Activated naive CD4-positive, alpha-beta T cell treated with Interleukin-2 at 50 U/mL for 16 hours (primary cell): ENCODE measurements around the gene ANTXR1.

Source experiments
- DNase-seq: peaks from one replicate; pipeline ENCODE4 v3.0.0-alpha.2; 2020

ANTXR1 gene

DNA sequence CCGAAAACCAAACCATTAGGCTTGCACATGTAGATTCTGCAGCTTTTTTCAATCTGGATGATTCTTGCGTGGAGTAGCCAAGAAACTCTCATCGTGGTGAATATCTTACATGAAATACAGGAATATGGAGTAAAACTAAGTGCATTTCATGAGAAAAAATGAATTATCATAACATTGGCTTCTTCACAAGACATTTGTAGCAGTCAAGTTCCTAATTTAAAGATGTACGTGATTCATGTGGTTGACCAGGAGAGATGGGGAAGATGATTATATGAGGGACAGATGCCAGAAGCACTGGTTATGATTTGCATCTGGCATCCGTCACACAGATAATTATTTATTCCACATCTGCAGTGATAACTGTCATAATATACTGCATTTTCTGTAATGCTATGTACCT is 90.4 kb downstream of the ANTXR1 start:
- DNase-seq: no peak

- DNase-seq: no peak
Observed at GRCh38 chr2:69104261-69104660, 91.3 kb downstream of the ANTXR1 start.

DNA sequence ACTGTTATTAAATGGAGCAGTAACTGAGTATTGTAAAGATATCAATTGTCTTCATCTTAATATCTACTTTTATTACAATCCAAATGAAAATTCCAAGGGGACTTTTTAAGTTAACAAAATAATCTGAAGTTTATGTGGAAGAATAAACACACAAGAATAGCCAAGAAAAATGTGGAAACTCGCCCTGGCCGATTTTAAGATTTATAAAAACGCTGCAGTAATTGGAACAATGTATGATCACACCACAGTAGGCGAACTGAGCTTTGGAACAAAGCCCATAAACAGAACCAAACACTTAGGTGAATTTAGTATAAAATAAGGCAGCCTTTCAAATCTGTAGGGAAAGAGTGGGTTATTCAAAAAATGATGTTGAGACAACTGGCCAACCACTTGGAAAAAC is 96.3 kb downstream of the ANTXR1 start:
- DNase-seq: no peak

GRCh38 chr2:69111076-69111475 is 98.1 kb downstream of the ANTXR1 start:
- DNase-seq: no peak

DNA sequence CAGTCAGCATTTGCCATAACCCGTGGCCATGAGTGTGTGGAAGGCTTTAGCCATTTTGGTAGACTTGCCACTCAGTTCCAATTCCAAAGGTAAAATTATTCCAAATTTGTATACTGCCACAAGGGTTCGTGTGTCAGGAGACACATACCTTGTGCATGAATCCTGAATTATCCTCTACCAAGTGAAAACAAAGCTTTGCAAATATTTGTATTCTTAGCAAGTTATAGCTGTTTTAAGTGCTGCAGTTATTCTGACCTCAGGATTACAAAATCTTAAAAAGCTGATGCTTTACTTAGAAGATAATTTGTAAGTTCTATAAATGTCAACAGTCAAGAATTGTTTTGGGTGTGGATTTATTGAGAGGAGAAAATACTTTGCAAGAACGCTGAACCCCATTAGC is 100.6 kb downstream of the ANTXR1 start:
- DNase-seq: no peak

DNA sequence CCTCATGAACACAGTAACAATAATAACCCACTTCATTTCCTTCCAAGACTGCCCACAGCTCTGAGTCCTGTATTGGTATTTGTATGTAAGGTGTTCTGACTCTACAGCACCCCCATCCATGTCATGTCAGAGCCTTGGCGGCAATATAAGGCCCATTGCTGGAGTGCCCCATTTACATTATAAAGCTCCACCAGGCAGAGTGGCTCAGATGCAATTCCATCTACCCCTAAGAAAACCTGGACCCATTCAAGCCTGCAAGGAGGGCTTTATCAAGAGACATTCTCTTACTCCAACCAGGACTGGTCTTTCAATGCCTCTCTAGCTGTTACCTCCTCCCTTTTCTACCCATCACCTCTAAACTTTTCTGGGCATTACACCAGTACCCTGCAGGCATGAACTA is 101.6 kb downstream of the ANTXR1 start:
- DNase-seq: no peak

DNA sequence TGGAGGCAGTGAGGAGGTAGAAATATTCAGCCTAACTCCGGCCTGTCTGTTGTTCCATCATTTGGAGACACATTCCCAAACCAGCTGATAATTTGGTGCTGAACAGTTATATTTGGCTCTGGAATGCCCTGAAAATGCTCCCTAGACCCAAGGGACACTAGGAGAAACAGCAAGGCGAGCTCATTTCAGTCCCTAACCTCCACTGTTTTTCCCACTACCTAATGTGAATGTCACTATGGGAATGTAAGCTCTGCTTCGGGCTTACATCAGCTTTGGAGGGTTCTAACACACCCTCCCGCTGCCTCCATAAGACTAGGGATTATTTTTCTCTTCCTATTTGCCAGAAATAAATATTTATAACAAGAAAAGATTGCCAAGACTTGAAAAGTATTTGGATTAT is 103.5 kb downstream of the ANTXR1 start:
- DNase-seq: no peak

GRCh38 chr2:69118609-69119008 is 105.6 kb downstream of the ANTXR1 start:
- no peak for DNase-seq

DNA sequence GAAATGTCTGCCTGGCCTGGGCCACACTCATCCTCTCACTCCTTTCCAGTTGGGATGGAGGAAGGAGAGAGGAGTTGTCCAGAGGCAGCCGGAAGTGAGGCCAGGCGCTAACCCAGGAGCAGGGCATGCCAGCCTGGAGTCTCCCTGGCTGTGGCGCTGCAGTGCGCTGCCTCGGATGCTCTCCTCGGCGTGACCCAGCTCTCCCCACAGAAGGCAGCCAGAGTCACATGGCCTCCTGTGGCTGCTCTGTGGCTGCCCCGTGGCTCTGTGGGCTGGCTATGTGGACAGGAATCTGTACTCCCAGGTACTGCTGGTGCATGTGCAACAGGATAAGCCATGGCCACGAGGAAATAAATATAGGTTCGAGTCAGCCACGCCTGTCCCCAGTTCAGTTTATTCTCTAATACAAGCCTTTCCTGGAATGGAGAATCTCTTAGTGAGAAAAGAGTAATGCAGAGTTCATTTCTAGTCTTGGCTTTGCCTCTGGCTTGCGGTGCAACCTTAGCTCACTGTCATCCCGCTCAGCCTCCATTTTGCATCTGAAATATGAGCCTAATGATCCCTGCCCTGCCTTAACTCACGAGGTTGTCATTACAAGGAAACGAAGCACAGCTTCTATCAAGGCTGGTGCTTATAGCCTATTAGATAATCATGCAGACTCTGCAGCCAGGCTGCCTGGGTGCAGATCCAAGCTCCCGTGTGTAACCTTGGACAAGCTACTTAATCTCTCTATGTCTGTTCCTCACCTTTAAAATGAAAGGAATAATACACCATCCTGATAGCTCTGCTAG is 106.3 kb downstream of the ANTXR1 start:
- DNase-seq: no peak

GRCh38 chr2:69122271-69122670 is 109.3 kb downstream of the ANTXR1 start:
- DNase-seq: no peak

GRCh38 chr2:69123182-69123581 is 110.2 kb downstream of the ANTXR1 start:
- DNase-seq: no peak

GRCh38 chr2:69124343-69124742 is 111.4 kb downstream of the ANTXR1 start:
- DNase-seq: no peak

GRCh38 chr2:69125816-69126215 is 112.8 kb downstream of the ANTXR1 start:
- no peak for DNase-seq

DNA sequence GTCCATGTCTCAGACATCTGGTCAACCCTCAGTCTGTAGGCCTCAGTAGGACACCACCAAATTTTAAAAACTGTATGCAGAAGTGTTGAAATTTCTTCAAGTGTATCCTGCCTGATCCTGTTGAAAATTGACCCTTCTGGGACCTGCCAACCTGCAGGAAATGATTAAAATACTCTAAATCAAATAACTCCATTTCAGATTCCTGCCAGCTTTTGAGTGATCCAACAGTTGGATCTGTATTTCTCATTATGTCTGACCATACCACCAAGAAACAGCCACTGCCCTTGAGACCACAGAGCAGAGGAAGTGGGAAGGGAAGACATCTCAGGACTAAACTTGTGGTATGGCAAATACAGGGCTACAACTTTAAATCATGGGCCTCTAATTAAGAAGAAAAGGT is 113.4 kb downstream of the ANTXR1 start:
- DNase-seq: no peak

DNA sequence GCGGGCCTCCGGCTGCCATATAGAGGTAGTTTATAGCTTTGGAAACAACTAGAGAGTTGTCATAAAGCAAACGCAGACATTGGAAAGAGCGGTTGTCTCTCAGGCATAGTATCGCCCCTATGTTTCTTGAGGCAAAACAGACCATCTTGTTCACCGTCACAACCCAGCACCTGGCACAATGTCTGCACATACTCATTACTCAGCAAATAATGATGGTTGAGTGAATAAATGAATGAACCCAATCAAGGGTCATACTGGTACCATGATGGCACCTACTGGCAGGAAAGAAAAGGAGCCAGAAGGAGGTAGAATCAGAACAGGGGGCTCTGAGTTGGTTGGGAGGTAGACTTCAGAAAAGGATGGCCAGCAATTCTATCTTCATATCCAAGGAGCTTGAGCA is 118.5 kb downstream of the ANTXR1 start:
- DNase-seq: no peak

DNA sequence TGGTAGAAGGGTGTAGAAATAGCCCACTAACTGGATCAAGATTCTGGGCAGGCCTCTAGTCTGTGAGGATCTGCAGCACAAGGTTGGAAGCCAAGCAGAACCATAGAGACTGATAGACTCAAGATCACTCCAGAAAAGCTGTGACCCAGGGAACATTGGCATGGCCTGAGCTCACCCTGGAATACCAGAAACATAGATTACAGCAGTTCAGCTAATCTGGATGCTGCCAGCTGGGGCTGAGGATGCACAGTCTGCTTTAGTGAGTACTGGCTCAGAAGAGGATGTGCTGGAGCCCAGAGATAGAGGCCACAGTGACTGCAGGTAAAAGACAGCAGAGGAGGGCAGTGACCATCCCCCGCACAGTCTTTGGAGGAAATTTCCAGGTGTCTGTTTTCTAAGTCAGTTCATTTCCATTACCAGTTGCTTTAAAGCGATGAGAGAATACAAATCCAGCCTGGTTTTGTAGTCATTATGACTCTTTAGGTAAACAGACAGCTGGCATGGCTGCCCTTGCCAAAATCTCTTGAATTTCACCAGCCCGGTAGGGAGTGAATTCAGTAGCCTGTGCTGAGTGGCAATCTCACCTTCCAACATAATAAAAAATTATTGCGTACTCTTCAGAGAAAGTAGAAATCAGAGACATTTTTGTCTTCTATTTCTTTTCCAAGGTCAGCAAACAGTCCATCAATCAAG is 119.2 kb downstream of the ANTXR1 start:
- DNase-seq: no peak

GRCh38 chr2:69132960-69133590 is 120.1 kb downstream of the ANTXR1 start:
- no peak for DNase-seq

GRCh38 chr2:69133898-69134297 is 120.9 kb downstream of the ANTXR1 start:
- no peak for DNase-seq

DNA sequence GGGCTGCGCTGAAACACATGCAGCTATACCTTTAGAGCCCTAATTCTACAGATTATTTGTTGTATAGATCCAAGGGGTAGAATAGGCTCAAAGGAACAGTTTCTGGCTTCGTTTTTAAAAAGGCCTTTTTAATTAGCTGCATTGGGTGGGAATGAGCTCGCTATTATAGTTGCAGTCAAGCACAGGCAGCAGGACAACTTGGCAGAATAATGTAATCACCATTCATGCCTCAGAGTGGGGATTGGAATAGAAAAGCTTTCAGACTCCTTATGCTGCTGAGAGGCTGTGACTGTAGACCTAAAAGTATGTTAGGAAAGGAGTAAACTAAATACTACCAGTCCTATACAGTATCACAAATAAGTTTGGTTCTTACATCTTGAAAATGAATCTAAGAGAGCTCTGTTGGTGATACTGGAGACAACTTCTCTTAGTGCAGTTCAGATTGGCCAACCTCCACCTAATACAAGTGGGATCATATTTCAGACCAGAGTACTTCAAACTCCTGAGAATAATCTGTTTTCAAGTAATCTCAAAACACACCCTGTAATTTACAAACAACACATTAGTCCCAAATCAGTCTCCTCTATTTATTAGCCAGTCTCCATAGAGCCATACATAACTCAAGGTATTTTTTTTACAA is 121.4 kb downstream of the ANTXR1 start:
- no peak for DNase-seq

DNA sequence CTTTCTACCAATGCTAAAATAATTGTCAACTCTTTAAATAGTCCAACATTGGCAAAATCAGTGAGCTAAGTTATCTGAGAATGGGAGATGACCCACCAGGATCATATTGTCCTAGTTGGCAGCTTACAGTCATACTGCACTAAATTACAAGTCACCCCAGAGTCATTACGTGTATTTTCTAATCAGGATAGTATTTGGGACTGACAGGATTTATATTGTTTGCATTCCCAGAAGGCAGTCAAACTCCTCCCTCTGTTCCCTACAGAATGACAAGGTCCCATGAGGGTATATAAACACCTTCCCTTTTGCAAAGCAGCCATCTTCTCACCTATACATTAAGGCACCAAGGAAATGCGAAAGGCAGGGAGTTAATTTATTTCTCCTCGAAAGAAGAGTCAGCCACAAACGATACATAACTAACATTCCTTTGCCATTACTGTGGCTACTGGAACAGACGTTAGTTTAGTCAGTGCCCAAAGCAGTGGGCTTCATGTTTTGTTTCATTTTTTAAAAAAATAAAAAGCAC is 125.3 kb downstream of the ANTXR1 start:
- no peak for DNase-seq

DNA sequence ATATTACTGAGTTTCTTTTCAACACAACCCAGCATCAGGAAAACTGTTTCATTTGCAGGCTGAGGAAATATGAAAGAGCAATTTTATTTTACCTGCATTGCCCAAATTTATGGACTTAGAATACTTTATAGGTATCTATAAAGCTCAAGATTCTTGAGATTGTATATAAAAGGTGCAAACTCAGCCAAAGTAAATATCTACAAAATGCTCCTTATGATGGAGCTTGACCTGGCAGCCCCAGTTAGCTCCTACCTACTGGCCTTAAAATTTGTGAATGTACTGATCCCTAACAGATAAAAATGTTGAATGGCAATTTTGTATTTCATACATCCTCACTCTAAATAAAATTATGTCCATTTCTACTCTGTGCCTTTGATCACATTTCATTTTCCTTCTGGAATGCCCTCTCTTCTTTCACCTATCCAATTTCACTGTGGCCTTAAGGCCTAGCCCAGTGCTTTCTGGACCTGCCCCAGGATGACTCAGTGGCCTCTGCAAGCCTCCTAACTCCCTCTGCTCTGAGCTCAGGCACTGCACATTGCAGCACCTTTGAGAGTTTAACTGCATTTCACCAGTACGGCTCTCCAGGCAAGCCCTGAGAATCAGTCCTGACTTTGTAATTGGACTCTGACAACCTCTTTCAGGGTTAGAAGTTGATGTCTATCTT is 125.9 kb downstream of the ANTXR1 start:
- DNase-seq: no peak

- no peak for DNase-seq
Observed at GRCh38 chr2:69139778-69140670, 127.0 kb downstream of the ANTXR1 start.
